ENCODE measurements around the gene NOS1. TPM values are rescaled to one million over a fixed set of nuclear protein-coding genes. Genes with fewer than 3 reads are reported as not detected.

The NOS1 gene
- total RNA-seq, 1 donor from 2014 or later = 0.11 TPM

GRCh38 chr12:117161460-117162166 lies 199.8 kb downstream of the NOS1 start:
- Mint-ChIP-seq H3K4me1 (peaks cover 14% of the 10 kb centered on the region), H3K4me3 (no peak overlapping the region), H3K9me3 (no peaks in the 10 kb centered on the region), H3K36me3 (peaks cover 44% of the 10 kb centered on the region), H3K27ac (no peak overlapping the region), H3K27me3 (ENCODE audit: insufficient read depth, low read depth) (peaks cover 7% of the 10 kb centered on the region)
- no peaks in the 10 kb centered on the region for H3K27me3 ChIP-seq
- H2AFZ ChIP-seq (replicated peaks) = no peak overlapping the region
- no peak overlapping the region for H3K4me3 ChIP-seq
- no peaks in the 10 kb centered on the region for H3K79me2 ChIP-seq (ENCODE audit: low read depth)
- H3K27ac ChIP-seq = no peak overlapping the region
- H3K4me1 ChIP-seq = no peaks in the 10 kb centered on the region
- DNase-seq (ENCODE audit: low spot score) = no peak
- H3F3A ChIP-seq (ENCODE audit: low read depth) = peaks cover 10% of the 10 kb centered on the region
- no peak overlapping the region for H3K9ac ChIP-seq
- no peak for TF ChIP-seq EZH2 (IDR thresholded peaks at IDR 0.05)
- TF ChIP-seq CTCF (IDR thresholded peaks at IDR 0.05) = no peak
- TF ChIP-seq EZH2phosphoT487 (IDR thresholded peaks at IDR 0.05) = no peak
- H3K36me3 ChIP-seq = peaks cover 17% of the 10 kb centered on the region
- H3K9me3 ChIP-seq (ENCODE audit: low read depth) = no peaks in the 10 kb centered on the region
- peaks cover 10% of the 10 kb centered on the region for H4K20me1 ChIP-seq (ENCODE audit: low read depth)
- no peak overlapping the region for H3K4me2 ChIP-seq

DNA sequence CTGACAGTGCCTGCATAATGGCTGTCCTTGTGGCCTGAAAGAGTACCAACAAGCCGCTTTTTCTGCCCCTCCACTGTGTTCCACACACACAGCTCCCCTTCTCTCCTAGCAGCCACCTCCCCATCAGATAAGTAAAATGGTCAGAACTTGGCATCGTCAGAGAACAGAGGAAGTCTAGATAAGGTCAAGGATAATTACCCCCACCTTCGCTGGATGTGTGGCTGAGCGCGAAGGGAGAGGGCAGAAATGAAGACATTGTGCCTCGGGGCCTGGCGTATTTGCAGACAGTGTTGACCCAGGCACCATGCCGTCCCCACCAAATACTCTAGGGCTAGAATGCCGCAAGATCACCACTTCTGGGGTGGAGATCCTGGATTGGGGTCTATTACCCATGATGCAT lies 201.8 kb downstream of the NOS1 start:
- H2AFZ ChIP-seq (replicated peaks) = no peak overlapping the region
- peaks cover 10% of the 10 kb centered on the region for H4K20me1 ChIP-seq (ENCODE audit: low read depth)
- H3K9ac ChIP-seq = no peak overlapping the region
- no peaks in the 10 kb centered on the region for H3K9me3 Mint-ChIP-seq
- DNase-seq (ENCODE audit: low spot score) = no peak
- H3K36me3 Mint-ChIP-seq = peaks cover 41% of the 10 kb centered on the region
- H3K27me3 ChIP-seq = no peaks in the 10 kb centered on the region
- no peak overlapping the region for H3K4me3 Mint-ChIP-seq
- H3F3A ChIP-seq (ENCODE audit: low read depth) = peaks cover 20% of the 10 kb centered on the region
- no peak overlapping the region for H3K27ac Mint-ChIP-seq
- H3K4me1 Mint-ChIP-seq = peaks cover 14% of the 10 kb centered on the region
- H3K27ac ChIP-seq = no peak overlapping the region
- H3K4me1 ChIP-seq = no peaks in the 10 kb centered on the region
- H3K4me3 ChIP-seq = no peak overlapping the region
- peaks cover 16% of the 10 kb centered on the region for H3K36me3 ChIP-seq
- no peaks in the 10 kb centered on the region for H3K79me2 ChIP-seq (ENCODE audit: low read depth)
- no peaks in the 10 kb centered on the region for H3K9me3 ChIP-seq (ENCODE audit: low read depth)
- no peak overlapping the region for H3K4me2 ChIP-seq
- TF ChIP-seq CTCF (IDR thresholded peaks at IDR 0.05) (no peak), EZH2 (IDR thresholded peaks at IDR 0.05) (no peak), EZH2phosphoT487 (IDR thresholded peaks at IDR 0.05) (no peak)
- peaks cover 7% of the 10 kb centered on the region for H3K27me3 Mint-ChIP-seq (ENCODE audit: insufficient read depth, low read depth)

DNA sequence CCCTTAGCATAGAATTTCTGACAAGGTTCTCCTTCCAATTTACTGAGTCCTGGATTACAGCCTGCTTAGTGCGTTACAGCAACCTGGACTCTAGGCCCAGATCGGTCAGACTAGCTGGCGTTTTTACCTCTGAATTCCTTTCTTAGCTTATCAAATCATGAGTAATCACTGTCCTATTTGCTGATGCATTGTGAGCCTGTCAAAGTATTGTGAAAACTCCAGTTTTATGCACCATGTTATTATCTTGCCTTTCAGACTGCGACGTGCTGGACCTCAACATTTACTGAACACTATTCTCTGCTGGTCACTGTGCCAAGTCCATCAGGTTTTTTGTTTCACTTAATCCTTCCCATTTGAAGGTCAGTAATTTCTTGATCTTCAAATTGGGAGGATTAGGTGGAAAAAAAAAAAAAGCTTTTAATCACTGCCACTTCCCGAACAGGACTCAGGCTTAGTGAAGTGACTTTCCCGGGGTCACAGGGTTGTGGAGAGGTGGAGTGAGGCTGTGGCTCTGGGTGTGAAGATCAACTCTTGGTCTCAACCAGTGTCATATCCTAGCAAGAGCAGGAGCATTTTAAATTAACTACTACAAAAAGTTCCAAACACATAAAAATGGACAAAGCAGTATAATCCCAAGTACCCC lies 202.4 kb downstream of the NOS1 start:
- H3K9me3 ChIP-seq (ENCODE audit: low read depth) = no peaks in the 10 kb centered on the region
- peaks cover 14% of the 10 kb centered on the region for H3K4me1 Mint-ChIP-seq
- H3K4me3 ChIP-seq = no peak overlapping the region
- peaks cover 7% of the 10 kb centered on the region for H3K27me3 Mint-ChIP-seq (ENCODE audit: insufficient read depth, low read depth)
- H3K9ac ChIP-seq = no peak overlapping the region
- no peak overlapping the region for H3K4me3 Mint-ChIP-seq
- peaks cover 19% of the 10 kb centered on the region for H3K36me3 ChIP-seq
- peaks cover 20% of the 10 kb centered on the region for H3F3A ChIP-seq (ENCODE audit: low read depth)
- DNase-seq (ENCODE audit: low spot score) = no peak
- TF ChIP-seq EZH2phosphoT487 (IDR thresholded peaks at IDR 0.05) (no peak), CTCF (IDR thresholded peaks at IDR 0.05) (no peak), EZH2 (IDR thresholded peaks at IDR 0.05) (no peak)
- H3K4me1 ChIP-seq = no peaks in the 10 kb centered on the region
- H3K9me3 Mint-ChIP-seq = no peaks in the 10 kb centered on the region
- H3K36me3 Mint-ChIP-seq = peaks cover 41% of the 10 kb centered on the region
- H3K4me2 ChIP-seq = no peak overlapping the region
- no peak overlapping the region for H3K27ac ChIP-seq
- H2AFZ ChIP-seq (replicated peaks) = no peak overlapping the region
- no peaks in the 10 kb centered on the region for H3K79me2 ChIP-seq (ENCODE audit: low read depth)
- no peak overlapping the region for H3K27ac Mint-ChIP-seq
- peaks cover 10% of the 10 kb centered on the region for H4K20me1 ChIP-seq (ENCODE audit: low read depth)
- no peaks in the 10 kb centered on the region for H3K27me3 ChIP-seq

Other genes starting within 250 kb of the NOS1 start
- 69.3 and 114 TPM in 2 replicates for gene FBXO21, start 171.2 kb downstream of the NOS1 start, total RNA-seq (ENCODE audit: low replicate concordance)